Islet precursor cell (in vitro differentiated cells): ENCODE measurements around the gene WWOX.

Experiments
- DNase-seq: peaks from one replicate; pipeline ENCODE4 v3.0.0-alpha.2; 2018

Gene WWOX

DNA sequence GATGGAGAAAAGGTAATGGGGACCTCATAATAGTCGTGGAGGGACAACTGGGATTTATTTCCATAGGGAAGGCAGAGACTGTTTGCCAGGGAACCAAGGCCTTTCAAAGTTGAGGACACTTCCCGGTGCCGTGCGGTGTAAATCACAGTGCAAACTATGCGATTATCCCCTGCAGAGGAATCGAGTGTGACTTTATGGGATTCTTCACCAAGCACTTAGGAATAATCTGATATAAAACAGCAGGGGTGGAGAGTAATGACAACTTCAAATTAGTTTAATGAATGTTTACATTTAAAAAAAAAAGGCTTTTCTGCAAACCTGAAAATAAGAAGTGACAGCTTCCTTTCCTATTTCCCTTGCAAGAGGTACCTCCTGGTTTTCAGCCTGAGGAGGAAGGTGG, 962.9 kb downstream of the WWOX start:
- no peak for DNase-seq

DNA sequence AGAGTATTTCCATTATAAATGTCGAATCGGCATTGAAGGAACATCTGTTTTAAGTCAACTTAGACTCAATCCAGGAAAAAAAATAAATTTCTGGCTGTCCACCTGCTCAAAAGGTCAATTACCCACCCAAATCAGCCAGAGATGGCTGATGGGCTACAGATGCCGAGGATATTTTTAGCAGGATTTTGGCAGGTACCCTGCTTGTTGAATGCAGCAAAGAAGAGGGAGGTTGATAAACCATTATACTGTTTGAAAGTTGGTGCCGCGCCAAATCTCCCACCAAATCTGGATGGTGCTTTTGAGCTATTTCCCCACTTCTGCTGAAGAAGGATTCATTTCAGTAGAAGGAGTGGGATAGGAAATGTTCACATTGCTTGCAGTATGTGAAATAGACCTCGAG, 963.4 kb downstream of the WWOX start:
- DNase-seq, result no peak

DNA sequence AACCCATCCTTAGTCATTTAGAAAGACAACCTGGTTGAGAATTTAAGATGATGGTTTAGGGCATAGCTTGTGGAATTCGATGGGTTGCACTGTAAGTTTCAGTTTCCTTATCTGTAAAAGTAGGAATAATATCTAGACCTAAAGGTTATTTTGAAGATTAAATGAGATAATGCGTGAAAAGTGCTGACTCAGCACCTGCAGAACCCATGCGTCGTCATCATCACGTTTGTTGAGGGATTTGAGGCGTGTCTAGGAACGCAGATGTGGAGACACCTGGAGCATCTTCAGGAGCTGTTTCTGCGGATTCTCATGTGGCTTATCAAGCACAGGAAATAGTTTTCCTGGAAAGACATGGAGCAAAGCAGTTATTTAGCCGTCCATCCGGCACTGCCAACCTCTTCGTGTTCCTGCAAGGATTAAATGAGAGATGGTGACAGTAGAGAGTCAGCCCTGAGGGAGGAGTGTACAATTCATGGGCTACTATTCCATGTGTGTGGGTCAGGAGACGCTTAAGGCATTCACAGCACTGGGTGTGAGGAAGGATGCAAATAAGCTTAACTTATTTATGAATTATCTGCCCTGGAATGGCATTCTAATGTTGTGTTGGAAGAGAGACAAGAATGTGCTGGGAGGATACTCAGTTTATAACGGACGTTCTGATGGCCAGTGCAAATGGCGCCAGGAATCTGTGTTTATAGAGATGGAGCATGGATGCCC, 965.0 kb downstream of the WWOX start:
- DNase-seq, result no peak

DNA sequence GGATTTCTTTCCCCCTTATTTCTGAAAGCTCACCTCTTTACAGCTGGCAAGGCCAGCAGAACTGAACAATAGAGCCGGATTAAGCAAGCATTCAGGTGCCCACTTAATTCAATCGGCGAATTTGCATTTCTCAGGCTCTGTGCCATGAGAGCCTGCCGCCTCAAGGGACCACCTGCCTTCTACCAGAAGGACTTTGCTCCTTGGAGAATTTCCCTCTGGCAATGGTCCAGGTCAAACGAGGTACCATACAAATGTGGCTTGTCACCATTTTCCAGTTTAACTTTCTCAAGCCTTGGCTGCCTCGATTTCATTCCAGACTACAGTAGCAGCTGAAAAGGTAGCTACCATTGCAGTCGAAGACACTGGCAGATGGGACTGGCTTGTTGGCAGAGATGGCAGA, 967.1 kb downstream of the WWOX start:
- no peak for DNase-seq

DNA sequence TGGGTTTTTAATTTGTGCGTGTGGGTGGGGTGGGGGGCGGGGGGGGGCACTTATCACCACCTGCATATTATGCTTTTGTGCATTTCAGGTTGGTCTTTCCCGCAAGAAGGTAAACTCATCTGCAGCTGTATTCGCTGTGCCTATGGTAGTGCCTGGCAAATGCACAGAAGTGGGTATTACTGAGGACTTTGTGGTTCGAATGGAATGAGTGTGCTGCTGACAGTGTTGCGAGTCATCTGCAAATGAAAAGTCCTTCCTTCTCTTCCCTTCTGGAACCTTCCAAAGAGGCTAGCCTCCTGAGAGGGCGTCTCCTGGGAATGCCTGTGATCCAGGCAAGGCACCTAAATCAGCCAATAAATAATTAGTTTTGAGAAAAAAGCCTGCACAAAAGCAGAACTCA, 968.1 kb downstream of the WWOX start:
- DNase-seq, result peak; percentile 59

DNA sequence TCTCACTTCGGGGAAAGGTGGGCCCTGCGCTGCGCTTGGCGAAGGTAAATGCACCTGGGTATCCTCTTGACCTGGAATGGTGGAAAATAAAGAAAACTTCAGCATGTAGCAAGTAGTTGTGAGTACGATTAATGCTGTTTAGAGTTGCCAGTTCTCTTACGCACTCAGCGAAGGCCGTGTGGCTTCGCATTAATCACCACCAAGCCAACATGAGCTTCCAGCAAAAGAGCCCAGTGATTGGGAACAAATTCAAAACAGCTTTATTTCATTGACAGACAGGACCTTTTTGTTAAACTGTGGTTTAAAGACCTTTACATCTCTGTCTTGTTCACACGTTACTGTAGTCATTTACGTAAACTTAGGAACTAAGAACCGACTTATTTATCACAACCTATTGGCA, 969.7 kb downstream of the WWOX start:
- no peak for DNase-seq

DNA sequence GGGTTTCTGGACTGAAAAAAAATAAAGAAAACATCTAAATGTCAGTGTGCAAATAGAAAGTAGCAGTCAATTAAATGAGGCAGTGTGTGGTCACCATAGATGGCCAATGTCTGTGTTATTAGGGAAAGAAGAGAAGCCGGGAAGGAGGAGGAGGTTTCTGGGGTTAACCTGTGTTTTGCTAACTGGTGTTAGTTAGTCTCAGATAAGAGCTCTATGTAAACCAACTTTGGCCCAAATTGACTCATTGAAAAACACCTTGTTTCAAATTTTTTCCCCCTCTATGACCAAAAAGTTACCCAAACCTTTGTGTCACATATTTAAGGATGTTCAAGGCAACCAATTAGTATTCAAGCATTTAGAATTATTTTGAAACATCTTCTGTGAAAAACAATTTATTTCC, 970.2 kb downstream of the WWOX start:
- no peak for DNase-seq

DNA sequence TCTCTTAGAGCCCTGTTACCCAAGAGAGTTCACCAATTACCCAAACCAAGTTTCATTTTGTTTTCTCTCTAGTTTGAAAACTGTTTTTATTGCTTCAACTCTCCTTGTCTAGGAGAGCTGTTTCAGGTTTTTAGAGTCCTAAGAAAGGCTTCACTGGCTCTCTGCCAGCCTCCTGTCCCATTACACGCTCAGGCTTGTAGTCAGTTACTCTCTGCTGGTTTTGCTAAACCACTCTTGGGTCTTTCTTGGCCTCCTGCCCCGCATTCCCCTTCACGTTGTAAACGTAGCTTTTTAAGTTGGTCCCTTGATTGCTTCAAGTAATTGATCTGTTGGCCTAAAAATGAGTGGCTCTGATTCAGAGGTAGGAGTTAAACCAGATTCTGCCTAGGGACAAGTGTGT, 972.0 kb downstream of the WWOX start:
- no peak for DNase-seq

DNA sequence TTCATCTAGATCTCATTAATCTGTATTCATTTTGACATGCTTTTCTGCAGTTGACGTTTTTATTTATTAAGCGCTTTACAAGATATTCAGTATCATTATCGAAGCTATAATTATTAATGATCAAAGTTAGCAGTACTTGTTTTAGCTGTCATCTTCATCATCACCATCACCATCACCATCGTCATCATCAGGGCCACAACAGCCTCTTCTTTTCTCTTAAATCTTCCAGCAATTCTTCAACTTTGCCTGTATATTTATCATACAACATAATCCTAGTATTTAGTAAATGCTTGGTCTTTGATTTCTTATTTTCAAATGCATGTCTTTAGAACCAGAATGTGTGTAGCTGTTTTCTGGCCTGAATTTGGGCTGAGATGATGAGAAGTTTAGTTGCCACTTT, 973.1 kb downstream of the WWOX start:
- no peak for DNase-seq

DNA sequence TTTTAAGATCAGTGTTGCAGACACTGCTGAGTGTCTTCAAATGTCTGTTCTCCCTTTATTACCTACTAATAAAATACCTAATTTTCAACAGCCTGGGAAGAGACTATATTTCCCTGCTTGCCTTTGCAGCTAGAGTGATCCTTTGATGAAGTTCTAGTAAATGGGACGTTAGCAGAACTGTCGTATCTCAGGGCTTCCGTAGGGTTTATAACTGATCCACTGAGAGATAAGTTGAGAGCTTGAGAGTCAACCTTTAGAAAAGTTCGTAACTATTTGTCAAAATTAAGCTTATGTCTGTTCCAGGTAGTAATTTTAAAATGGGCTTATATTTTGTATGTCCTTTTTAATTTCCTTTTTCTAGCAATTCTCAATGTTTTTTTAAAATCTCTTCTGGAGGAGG, 974.1 kb downstream of the WWOX start:
- DNase-seq, result no peak

DNA sequence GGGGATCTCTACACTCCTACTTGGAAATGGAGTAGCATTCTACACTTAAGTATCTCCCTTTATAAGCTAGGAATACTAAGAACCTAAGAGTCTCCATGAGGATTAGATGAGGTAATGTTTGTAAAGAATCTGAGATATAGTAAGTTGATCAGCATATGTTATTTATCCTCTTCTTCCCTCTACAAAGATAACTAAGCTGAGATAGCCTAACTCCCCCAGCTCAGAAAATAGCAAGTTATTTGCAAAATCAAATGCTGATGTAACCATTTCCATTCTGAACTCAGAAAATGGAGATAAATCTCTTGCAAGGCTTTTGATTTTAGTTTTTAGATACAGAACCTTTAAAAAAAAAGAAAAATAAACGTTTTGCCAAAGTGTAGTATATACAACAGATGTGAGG, 975.1 kb downstream of the WWOX start:
- DNase-seq, result no peak

DNA sequence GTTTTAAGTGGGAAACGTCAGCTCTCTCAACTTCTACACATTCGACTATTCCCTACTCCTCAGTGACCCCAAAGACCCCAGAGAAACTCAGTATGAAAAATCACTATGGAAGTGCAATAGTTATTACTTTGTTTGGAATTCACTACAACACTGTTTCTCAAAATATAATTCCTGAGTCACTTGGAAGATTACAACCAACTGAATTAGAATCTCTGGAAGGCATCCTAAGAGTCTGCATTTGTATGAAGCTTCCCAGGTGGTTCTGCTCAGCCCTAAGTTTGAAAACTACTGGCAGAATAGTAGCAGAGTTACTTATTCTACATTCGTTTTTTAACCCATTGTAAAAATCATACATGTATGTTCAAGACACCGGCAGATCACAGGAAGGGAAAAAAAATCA, 975.5 kb downstream of the WWOX start:
- DNase-seq, result no peak

DNA sequence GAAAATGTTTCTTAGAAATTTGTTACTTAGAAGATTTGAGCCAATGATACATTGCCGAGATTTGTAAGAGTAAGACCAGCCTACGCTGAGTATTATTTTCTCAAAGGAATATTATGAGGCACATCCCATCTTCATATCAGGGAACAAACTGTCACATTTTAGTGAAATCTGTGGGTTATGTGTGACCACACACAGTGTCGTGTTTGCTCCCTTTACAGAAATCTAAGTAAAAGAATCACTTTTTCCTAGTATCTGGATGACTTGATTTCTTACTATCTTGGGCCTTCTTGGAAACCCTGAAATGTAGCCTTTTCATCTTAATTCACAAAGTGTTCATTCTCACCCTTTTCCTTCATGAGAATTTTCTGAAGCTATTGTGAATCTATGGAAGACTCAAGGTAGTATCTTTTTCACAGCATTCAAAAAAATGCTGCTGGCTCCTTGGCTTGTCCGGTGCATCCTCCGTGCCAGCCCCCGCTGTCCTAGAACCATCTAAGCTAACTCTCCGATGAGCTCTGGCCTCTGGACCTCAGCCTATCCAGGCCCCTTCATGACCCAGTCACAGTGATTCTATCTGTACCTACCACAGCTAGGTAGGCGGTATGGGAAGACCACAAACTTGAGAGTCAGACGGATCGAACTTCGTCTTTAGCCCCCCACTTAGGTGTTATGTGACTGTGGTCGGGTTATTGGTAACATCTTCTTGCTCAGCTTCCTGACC, 976.8 kb downstream of the WWOX start:
- no peak for DNase-seq

DNA sequence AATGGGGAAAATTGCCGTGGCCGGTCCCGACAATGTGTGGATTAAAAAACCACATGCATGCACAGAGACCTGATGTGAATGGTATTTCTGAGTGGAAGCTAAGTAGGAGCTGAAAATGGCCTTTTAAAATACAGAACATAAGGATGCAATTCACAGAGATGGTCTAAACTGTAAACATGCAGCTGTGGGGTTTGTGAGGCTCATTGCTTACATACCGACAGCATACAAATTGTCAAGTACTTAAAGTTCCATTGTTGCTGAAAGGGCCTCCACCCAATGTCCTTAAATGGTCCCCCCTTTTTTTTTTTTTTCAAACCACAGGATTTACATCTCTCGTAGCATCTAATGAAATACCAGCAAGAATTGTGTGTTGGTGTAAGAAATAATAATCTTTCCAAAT, 977.9 kb downstream of the WWOX start:
- no peak for DNase-seq

DNA sequence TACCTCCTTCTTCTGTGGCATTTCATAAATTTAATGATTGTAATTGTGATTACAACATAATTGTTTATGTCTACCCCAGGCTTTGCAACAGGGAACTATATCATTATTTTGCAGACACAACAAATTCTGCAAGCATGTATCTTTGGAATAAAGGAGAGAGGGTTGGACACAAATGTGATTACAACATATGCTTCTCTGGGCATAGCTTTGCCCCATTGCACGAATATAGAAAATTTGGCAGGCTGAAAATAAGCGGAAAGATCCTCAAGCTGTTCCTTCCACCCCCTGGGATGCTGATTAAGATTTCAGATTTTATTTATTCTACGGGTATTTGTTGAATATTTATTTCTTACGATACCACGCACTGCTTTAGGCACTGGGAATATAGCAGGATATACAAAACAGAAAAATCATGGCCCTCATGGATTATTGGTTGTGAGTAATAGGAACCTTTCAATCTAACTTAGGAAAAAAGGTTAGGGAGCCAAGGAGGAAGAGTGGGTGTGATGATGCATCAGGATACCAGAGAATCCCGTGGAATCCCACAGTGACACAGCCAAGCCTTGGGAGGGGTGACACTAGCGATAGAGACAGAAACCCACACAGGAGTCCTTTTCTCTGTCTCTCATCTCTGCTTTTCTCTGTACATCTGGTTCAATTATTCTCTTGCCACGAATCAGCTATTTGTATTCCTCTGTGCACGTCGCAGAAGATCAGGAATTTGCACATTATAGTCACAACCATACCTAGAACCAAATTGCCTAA, 980.4 kb downstream of the WWOX start:
- DNase-seq, result no peak

DNA sequence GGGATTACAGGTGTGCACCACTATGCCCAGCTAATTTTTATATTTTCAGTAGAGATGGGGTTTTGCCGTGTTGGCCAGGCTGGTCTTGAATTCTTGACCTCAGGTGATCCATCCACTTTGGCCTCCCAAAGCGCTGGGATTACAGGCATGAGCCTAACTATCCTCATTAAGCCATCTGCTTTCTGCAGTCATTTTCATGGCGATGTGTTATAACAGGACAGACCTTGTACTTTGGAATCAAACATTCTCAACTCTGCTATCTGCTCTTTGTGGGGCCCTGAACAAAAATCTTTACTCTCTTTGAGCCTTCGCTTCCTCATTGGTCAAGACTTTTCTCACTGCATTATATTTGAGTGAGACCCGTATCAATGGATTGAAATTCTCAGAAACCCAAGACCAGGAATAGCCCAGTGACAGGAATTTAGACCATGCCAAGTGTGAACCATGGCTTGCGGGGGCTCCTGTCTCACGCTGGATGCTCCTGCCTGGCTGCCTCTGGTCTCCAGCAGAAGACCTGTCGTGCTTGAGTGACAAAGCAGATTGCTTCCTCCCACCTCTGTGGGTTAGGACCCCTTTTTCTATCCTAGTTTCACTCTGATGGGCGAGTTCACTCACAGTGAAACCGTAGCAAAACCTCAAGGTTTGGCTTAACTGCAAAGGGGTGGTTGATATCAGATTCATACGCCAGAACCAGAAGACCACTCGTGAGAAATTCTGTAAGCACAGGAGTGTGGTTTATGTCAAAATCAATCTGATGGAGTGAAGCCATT, 982.0 kb downstream of the WWOX start:
- no peak for DNase-seq

DNA sequence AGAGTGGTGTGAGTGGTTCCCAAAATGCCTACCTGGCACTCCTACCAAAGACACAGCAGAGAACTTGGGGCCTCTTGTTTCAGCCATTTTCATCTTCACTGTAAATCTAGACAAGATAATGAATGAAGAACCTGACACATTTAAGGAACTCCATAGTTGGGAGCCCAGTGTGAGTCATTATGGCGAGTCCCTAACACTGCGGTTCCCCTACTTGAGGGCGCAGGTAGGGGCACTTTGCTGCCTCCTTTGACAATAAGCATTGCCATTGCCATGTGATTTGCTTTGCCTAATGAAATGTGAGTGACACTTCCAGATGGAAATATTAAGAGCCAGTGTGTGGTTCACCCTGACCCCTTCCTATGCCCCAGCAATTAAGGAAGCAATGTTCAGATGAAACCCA, 983.5 kb downstream of the WWOX start:
- DNase-seq, result no peak

DNA sequence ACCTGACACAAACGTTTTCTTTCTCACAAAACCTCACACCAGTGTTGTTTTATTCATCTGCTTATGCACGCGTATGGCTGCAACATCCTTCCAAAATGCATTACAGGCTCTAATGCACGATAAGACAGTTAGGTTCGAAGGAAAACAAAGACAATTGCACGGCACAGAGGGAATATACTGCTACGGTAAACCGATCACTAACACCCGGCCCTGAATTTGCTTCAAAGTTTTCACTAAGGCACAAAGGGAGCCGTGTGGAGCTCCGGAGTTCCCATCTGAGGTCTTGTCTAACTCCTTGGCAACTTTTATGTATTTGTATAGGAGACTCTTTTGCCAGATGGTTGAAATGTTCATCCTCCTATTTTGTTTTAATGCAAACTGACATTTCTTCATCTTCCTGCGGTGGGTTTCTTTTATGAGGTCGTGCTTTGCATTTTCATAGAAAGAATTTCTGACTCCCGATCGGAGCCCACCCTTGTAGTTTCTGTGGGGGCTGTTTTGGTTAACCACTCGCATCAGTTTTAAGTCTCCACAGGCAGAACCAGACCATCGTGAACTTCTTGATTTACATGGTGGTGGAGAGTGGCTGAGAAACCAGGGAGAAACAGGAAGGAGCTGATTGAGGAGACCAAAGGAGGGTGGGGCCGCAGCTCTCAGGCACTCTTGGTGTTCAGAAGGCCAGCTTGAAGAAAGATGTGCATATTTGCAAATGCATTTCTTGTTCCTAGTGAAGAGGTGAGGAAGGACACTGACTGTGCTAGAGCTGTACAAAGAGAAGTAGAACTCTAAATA, 984.2 kb downstream of the WWOX start:
- no peak for DNase-seq

DNA sequence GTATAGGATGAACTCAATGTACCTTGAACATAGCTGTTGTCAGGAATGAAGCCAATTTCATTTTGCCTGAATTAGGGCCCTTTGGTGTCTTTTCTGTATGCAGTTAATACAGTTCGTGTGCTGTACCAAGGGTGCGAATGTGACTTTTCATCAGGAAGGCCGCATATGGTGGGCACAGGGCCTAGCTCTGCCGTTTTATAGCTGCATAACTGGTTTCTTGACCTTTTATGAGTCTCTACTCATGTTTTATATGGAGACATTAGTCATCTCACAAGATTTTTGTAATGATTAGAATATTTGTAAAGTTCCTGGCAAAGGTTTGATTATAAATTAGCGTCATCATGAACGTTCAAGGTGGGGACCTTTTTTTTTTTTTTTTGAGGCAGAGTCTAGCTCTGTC, 989.5 kb downstream of the WWOX start:
- no peak for DNase-seq

DNA sequence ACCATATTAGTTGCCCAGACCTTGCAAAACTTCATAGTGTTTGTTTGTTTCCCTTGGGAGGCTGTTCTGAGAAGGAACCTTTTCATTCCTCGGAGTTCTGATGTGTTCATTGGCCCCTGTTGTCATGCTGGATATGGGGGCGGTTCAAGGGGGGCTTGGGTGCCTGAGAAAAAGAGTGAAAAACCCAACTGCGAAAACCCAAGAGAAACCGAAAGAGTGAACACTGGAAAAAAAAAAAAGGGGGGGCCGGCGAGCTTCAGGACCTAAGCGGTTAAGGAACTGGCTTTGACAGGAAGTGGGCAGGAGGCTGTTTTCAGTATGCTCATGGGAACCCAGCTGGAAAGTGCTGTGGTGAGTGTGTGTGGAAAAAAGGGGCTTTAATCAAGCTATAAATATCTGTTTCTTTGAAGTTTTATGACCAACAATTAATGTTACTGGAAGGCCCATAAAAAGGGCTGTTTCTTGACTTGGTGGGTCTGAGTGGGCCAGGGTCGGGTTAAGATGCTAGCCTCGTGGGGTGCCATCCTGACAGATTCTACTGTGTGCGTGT, 990.4 kb downstream of the WWOX start:
- no peak for DNase-seq

DNA sequence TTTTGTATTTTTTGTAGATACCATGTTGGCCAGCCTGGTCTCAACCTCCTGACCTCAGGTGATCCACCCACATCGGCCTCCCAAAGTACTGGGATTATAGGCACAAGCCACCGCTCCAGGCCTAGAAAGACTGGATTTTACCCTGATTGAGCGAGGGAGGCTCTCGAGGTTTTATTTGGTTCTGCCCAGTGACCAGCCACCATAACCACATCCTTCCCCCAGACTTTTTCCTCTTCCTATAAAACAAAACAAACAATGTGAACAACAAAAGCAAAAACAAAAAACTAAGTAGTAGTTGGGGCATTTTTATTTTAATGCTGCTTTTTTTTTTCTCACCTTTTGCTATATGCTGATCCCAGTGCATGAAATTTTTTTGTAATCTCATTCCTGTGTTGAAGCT, 991.5 kb downstream of the WWOX start:
- no peak for DNase-seq

DNA sequence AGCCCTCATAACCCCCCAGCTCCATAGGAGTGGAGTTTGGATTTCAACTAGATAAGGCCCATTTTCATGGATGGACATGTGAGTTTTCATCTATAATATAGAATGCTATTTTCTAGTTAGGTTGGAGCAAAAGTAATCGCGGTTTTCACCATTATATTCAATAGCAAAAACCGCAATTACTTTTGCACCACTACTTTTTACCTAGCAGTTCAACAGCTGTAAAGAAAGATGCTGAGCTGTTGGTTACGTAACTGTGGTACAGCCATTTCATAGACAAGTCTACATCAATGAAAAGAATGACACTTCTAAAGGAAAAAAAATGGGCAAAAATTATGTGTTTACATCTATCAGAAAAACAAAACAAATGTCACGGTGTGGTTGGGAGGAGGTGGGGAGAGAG, 993.4 kb downstream of the WWOX start:
- no peak for DNase-seq
